Mucosa of descending colon (tissue), 3 donors: ENCODE measurements around the gene SF3A2. TPM values are rescaled to one million over a fixed set of nuclear protein-coding genes. Genes with fewer than 3 reads are reported as not detected.

ENCODE experiments used
- ATAC-seq: fragments of 200-7000 bp; cut with Tn5 transposase; one replicate; pipeline ENCODE4 v1.9.1; 2020; ENCODE audit warnings: mild to moderate bottlenecking, moderate library complexity
- DNase-seq, 3 donors: peaks; one replicate each; pipeline ENCODE4 v3.0.0-alpha.2; 2020
- H3K36me3 ChIP-seq: fragments of 200-600 bp; one replicate; pipeline ENCODE4 v1.8.0; 2021; ENCODE audit warnings: low read depth, mild to moderate bottlenecking
- H3K4me1 ChIP-seq: fragments of 200-600 bp; one replicate; pipeline ENCODE4 v1.8.0; 2021; ENCODE audit warnings: low read depth, mild to moderate bottlenecking
- H3K4me3 ChIP-seq: fragments of 200-600 bp; one replicate; pipeline ENCODE4 v1.8.0; 2021; ENCODE audit warnings: mild to moderate bottlenecking
- H3K9me3 ChIP-seq: fragments of 200-600 bp; one replicate; pipeline ENCODE4 v1.8.0; 2021; ENCODE audit warnings: mild to moderate bottlenecking
- CTCF ChIP-seq: fragments of 200-600 bp; IDR thresholded peaks from one replicate; pipeline ENCODE4 v1.8.0; 2022; ENCODE audit warnings: antibody characterized with exemption, mild to moderate bottlenecking
- intact Hi-C, 2 donors: fragments of 100-400 bp; cut with DNase I in 1 of 2; cut with micrococcal nuclease in 1 of 2; formaldehyde crosslinking; loops; one replicate each; pipeline versions ENCODE4 v1.11.0 to v1.11.1; 2022; cut with DNase I, micrococcal nuclease
- long read RNA-seq, 2 donors: library from polyadenylated mRNA; unstranded; transcript quantifications; one replicate each; pipeline ENCODE4 v2.0.0, GENCODE V29; 2019 to 2021
- total RNA-seq, 3 donors: library from RNA; stranded (reverse); fragmentation: NEBNext Ultra II Directional in 2 of 3; extraction: Animal tissue kit (Norgen Biotek cat#: 25700) in 2 of 3; gene quantifications; one replicate each; pipeline versions ENCODE4 v1.2.1 to v1.2.4, GENCODE V29; 2021 to 2023
- donor health status: DM: no; HTN: no; CAD: no; lungs with moderate emphysema.
- donor health status: DM: no; HTN: no; CAD: no.
- donor health status: DM: no; HTN: yes; CAD: no.

SF3A2 gene
- 10 to 100 TPM; 60.6 to 81.2 (median 68.2) TPM for total RNA-seq
- long read RNA-seq, donor 1, transcript SF3A2-201 (9 exons, 1,963 nt) = major isoform, 25 of 45 reads
- long read RNA-seq, donor 1, partial matches to known transcripts = 12 of 45 reads
- long read RNA-seq, donor 1, other reads (novel, unspliced or antisense) = 7 of 45 reads
- long read RNA-seq, donor 2, partial matches to known transcripts = 0 of 4 reads
- long read RNA-seq, donor 2, other reads (novel, unspliced or antisense) = 3 of 4 reads

GRCh38 chr19:2236314-2237050 lies at the start of gene SF3A2, which contains the start of gene PLEKHJ1:
SF3A2 (plus strand) TSS chr19:2236824; CDS start chr19:2243419, 6,595 bp downstream.
PLEKHJ1 (minus strand) TSS chr19:2236329; CDS start chr19:2236248, 81 bp downstream.
- H3K4me3 ChIP-seq = peak within 1 kb of the TSS; percentile 92
- no peaks in the 10 kb centered on the region for H3K9me3 ChIP-seq
- peaks cover 3% of the 10 kb centered on the region for H3K36me3 ChIP-seq
- peak; percentile 88 for ATAC-seq
- DNase-seq = peak; percentile 93 to 100 (median 98)
- peaks cover 49% of the 10 kb centered on the region for H3K4me1 ChIP-seq
- peak; percentile 100 for TF ChIP-seq CTCF
- intact Hi-C loops = loop anchor here (5.0 to 10.0 kb wide), 2 partner anchors 36 to 88 kb away; partner anchors contain the start of genes LSM7 (in 1 of the 2) and SPPL2B (in 1 of the 2)

GRCh38 chr19:2187159-2187558 lies 49.5 kb upstream of the SF3A2 start:
- Histone ChIP-seq H3K4me3 (no peak overlapping the region), H3K36me3 (no peaks in the 10 kb centered on the region), H3K9me3 (no peaks in the 10 kb centered on the region), H3K4me1 (peaks cover 8% of the 10 kb centered on the region)
- TF ChIP-seq CTCF = no peak
- no peak for DNase-seq
- intact Hi-C loops = no loop called here
- ATAC-seq = no peak

- no peak for TF ChIP-seq CTCF
- no peaks in the 10 kb centered on the region for H3K9me3 ChIP-seq
- DNase-seq (no peak), ATAC-seq (no peak)
- H3K4me3 ChIP-seq = no peak overlapping the region
- intact Hi-C loops = no loop called here
- peaks cover 8% of the 10 kb centered on the region for H3K4me1 ChIP-seq
- no peaks in the 10 kb centered on the region for H3K36me3 ChIP-seq
Measured at GRCh38 chr19:2188708-2189385, 47.8 kb upstream of the SF3A2 start.

GRCh38 chr19:2189880-2190279 lies 46.7 kb upstream of the SF3A2 start:
- Histone ChIP-seq H3K4me3 (no peak overlapping the region), H3K9me3 (no peaks in the 10 kb centered on the region), H3K36me3 (no peaks in the 10 kb centered on the region), H3K4me1 (peaks cover 8% of the 10 kb centered on the region)
- DNase-seq (no peak), ATAC-seq (no peak)
- intact Hi-C loops = no loop called here
- TF ChIP-seq CTCF = no peak

GRCh38 chr19:2190848-2191455 lies 45.7 kb upstream of the SF3A2 start:
- TF ChIP-seq CTCF = no peak
- Histone ChIP-seq H3K9me3 (no peaks in the 10 kb centered on the region), H3K4me1 (peaks cover 8% of the 10 kb centered on the region), H3K4me3 (no peak overlapping the region), H3K36me3 (no peaks in the 10 kb centered on the region)
- intact Hi-C loops = no loop called here
- no peak for ATAC-seq
- no peak for DNase-seq
